GM12864 (cell line): ENCODE measurements around the gene CAGE1.
"Not testable (repeated sequence)": the region's sequence is repeated elsewhere in the genome, so short reads cannot be mapped to it uniquely, and the experiment has no call there.

Experiments used
- DNase-seq: peaks from one replicate; pipeline ENCODE4 v3.0.0-alpha.2; 2011; ENCODE audit warnings: low read depth
- H3K4me3 ChIP-seq: 2 replicates; pipeline ENCODE4 v1.5.1; 2011; ENCODE audit warnings: mild to moderate bottlenecking, low read depth, low read length, control low read depth
- TF ChIP-seq, protein P1 (sequence below): IDR thresholded peaks from 2 replicates; pipeline ENCODE4 v1.5.1; 2011; ENCODE audit warnings: low read depth, mild to moderate bottlenecking, moderate library complexity, low read length, control low read depth, inconsistent platforms; ENCODE audit errors: missing control alignments

The CAGE1 gene

DNA sequence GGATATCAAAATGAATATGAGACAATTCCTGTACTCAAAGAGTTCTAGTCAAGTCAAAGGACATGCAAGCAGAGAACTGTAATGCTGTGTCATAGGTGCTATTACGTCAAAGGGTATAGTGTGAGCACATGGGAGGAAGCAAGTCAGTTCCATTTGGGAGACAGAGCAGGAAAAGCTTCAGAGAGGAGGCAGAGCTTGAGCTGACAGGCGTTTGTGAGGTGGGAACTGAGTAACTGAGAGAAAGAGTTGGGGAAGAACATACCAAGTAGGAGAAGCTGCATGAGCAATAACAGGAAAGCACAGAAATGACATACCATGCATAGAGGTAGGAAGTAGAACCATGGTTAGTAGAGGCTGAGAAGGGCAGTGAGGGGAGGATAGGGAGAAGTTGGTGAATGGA is 61.3 kb downstream of the CAGE1 start:
- TF ChIP-seq, protein P1, sequence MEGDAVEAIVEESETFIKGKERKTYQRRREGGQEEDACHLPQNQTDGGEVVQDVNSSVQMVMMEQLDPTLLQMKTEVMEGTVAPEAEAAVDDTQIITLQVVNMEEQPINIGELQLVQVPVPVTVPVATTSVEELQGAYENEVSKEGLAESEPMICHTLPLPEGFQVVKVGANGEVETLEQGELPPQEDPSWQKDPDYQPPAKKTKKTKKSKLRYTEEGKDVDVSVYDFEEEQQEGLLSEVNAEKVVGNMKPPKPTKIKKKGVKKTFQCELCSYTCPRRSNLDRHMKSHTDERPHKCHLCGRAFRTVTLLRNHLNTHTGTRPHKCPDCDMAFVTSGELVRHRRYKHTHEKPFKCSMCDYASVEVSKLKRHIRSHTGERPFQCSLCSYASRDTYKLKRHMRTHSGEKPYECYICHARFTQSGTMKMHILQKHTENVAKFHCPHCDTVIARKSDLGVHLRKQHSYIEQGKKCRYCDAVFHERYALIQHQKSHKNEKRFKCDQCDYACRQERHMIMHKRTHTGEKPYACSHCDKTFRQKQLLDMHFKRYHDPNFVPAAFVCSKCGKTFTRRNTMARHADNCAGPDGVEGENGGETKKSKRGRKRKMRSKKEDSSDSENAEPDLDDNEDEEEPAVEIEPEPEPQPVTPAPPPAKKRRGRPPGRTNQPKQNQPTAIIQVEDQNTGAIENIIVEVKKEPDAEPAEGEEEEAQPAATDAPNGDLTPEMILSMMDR: no peak
- DNase-seq: no peak
- no peak overlapping the region for H3K4me3 ChIP-seq

DNA sequence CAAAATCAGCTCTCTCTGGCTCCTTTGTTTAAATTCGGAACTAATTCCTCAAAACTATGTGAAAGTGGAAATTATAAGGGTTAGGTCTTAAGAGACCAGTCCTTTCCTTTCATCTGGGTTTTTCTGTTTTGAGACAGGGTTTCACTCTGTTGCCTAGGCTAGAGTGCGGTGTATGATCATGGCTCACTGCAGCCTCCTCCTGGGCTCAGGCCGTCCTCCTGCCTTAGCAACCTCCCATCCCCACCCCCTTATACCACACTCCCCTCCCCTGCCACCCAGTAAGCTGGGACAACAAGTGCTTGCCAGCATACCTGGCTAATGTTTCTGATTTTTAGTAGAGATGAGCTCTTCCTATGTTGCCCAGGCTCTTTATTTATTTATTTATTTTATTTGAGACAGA is 63.8 kb downstream of the CAGE1 start:
- H3K4me3 ChIP-seq: no peak overlapping the region
- no peak for DNase-seq
- TF ChIP-seq, protein P1: no peak

- TF ChIP-seq, protein P1: no peak
- H3K4me3 ChIP-seq: no peak overlapping the region
- DNase-seq: no peak
Measured at GRCh38 chr6:7324520-7324919, 65.0 kb downstream of the CAGE1 start.

DNA sequence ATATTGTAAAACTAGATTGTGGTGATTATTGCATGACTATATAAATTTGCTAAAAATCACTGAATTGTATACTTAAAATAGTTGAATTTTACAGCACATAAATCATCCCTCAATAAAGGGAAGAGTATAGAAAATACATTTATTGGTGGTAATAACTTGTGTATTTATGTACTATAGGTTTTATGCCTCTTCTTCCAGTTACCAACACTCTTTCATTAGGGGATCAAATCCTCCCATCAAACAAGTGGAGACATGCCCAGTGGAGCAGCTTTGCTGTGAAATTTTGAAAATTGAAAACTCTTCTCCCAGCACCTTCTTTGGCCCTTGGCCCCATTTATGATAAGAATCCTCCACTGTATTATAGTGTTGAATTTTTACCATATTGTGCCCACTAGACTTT is 66.5 kb downstream of the CAGE1 start:
- TF ChIP-seq, protein P1: no peak
- DNase-seq: no peak
- no peak overlapping the region for H3K4me3 ChIP-seq

GRCh38 chr6:7321866-7322265 is 67.7 kb downstream of the CAGE1 start:
- H3K4me3 ChIP-seq, DNase-seq: not testable (repeated sequence)

DNA sequence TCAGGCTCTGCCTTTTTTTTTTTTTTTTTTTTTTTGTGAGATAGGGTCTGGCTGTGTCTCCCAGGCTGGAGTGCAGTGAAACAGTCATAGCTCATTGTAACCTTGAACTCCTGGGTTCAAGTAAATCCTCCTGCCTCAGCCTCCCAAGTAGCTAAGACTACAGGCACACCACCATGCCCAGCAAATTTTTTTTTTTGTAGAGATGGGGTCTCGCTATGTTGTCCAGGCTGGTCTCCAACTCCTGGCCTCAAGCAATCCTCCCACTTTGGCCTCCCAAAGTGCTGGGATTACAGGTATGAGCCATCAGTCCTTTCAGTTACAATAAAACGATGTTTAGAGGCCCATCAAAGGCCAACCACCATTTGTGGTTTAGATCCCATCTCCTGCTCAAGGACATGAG is 70.1 kb downstream of the CAGE1 start:
- DNase-seq, H3K4me3 ChIP-seq: not testable (repeated sequence)

GRCh38 chr6:7317538-7317937 is 72.0 kb downstream of the CAGE1 start:
- H3K4me3 ChIP-seq: no peak overlapping the region
- TF ChIP-seq, protein P1: no peak
- DNase-seq: no peak

GRCh38 chr6:7316658-7317533 is 72.6 kb downstream of the CAGE1 start:
- DNase-seq: no peak
- no peak overlapping the region for H3K4me3 ChIP-seq
- TF ChIP-seq, protein P1: no peak
